GM18868 (cell line): Measurements from ENCODE around the gene CCDC201.
"Not testable (repeated sequence)": the region's sequence is repeated elsewhere in the genome, so short reads cannot be mapped to it uniquely, and the experiment has no call there.

Experiments
- ATAC-seq: cut with Tn5 transposase; IDR thresholded peaks from one replicate; pipeline ENCODE4 v1.9.1; 2021; ENCODE audit warnings: mild to moderate bottlenecking, moderate library complexity; ENCODE audit not compliant: unreplicated experiment

The CCDC201 gene

DNA sequence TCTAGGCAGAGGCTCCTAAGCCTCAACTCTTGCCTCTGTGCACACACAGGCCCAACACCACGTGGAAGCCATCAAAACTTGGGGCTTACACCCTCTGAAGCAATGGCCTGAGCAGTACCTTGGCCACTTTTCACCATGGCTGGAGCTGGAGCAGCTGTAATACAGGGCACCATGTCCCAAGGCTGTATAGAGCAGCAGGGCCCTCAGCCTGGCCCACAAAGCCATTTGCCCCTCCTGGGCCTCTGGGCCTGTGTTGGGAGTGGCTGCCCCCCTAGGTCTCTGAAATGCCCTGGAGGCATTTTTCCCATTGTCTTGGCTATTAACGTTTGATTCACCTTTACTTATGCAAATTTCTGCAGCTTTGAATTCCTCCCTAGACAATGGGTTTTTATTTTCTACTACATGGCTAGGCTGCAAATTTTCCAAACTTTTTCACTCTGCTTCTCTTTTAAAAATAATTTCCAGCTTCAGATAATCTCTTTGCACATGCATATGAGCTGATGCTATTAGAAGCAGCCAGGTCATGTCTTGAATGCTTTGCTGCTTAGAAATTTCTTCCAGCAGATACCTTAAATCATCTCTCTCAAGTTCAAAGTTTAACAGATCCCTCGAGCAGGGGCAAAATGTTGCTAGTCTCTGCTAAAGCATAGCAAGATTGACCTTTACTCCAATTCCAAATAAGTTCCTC, 5.7 kb upstream of the CCDC201 start:
- ATAC-seq, result no peak

GRCh38 chr7:45876519-45876918, 3.6 kb upstream of the CCDC201 start:
- ATAC-seq, result no peak

GRCh38 chr7:45874408-45875131, 1.7 kb upstream of the CCDC201 start:
- no peak for ATAC-seq

- ATAC-seq, result no peak
Measured at GRCh38 chr7:45873355-45873754, 473 bp upstream of the CCDC201 start.

- no peak for ATAC-seq
Measured at GRCh38 chr7:45872116-45873034, 507 bp downstream of the CCDC201 start.

DNA sequence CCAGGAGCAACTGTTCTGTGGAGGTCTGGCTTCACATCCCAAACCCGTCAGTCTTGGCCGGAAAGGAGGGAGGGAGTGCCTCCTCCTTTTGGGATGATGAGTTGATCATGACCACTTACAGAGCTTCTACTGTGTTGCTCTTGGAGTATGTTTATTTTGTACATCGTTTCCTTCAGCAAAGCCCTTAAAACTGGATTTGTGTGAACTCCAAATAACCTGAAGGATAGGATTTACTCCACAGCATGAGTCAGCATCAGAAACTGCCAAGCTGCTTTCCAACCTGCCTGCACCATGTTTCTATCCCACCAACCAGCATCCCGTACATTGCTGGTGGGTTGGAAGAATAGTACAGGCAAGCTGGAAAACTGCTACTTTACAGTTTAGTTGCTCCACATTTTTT, 3.5 kb downstream of the CCDC201 start:
- ATAC-seq, result no peak

GRCh38 chr7:45867471-45867870, 5.4 kb downstream of the CCDC201 start:
- ATAC-seq, result no peak

GRCh38 chr7:45865594-45866410, 7.1 kb downstream of the CCDC201 start:
- no peak for ATAC-seq

DNA sequence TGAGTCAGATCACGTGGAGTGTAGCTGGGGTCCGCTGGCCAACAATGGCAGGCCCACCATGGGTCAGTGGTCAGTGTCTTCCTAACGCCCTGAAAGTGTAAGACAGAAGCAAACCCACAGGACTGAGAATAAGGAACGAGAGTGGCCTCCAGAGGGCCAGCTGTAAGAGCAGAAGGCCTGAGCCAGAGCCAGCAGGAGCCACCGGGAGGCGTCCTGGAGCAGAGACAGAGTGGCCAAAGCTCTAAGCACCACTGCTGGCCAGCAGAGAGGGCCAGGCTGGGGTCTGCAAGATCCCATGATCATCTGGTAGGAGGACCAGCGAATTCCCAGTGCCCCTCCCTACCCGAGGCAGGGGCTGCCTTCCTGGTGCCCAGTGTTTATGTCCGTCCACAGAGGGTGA, 9.2 kb downstream of the CCDC201 start:
- ATAC-seq, result no peak

GRCh38 chr7:45856888-45857287, 16.0 kb downstream of the CCDC201 start:
- ATAC-seq, result not testable (repeated sequence)

GRCh38 chr7:45855680-45856079, 17.2 kb downstream of the CCDC201 start:
- not testable (repeated sequence) for ATAC-seq

DNA sequence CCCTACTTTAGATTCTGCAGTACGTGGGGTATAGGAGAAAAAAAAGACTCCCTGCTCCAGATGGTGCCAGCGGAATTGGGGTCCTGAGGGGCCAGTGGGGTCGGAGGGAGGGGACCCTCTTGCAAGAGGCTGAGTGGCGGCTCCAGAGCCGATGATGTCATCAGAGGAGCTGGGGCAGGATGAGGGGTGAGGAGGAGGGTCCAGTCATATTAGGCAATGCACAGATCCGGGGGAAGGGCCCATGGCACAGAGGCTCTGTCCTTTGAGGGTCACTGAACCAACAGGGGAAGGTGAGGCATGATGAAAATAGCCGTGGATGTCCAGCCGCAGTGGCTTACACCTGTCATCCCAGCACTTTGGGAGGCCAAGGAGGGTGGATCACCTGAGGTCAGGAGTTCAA, 19.4 kb downstream of the CCDC201 start:
- ATAC-seq, result not testable (repeated sequence)

- ATAC-seq, result not testable (repeated sequence)
Measured at GRCh38 chr7:45852984-45853383, 19.9 kb downstream of the CCDC201 start.

- ATAC-seq, result not testable (repeated sequence)
Measured at GRCh38 chr7:45848734-45849133, 24.1 kb downstream of the CCDC201 start.

GRCh38 chr7:45846536-45846935, 26.3 kb downstream of the CCDC201 start:
- ATAC-seq, result not testable (repeated sequence)

DNA sequence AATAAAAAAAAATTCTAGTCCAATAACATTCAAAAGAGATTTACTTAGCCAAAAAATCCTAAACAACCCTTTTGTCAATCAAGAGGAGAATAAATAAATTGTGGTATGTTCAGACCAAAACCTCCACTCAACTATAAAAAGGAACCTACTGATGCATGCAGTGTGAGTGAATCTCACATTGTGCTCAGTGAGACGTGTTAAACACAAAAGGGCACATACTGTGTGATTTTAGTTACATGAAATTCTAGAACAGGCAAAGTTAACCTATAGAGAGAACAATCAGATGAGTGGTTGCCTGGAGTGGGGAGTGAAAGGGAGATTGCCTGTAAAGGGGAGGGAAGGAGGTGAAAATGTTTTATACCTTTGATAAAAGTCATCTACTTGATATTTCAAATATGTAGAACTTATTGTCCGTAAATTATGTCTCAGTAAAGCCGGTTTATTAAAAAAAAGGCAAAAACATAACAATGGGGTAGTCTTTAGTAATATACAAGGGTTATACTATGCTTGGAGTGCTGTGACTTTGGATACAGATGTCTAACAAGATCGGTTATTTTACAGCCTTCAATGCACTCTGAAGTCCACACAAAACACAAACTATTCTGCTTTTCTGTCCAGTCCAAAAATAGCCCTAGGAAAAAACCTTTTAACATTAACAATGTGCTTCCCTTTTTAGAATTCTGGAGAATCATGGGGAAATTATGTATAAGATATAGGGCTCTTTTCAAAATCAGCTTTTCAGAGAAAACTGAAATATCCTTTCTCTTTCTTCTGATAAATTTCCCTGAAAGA, 30.8 kb downstream of the CCDC201 start:
- peak; percentile 86 for ATAC-seq

GRCh38 chr7:45838852-45839251, 34.0 kb downstream of the CCDC201 start:
- ATAC-seq, result not testable (repeated sequence)

- ATAC-seq, result not testable (repeated sequence)
Measured at GRCh38 chr7:45832433-45833177, 40.3 kb downstream of the CCDC201 start.

- not testable (repeated sequence) for ATAC-seq
Measured at GRCh38 chr7:45829846-45830245, 43.0 kb downstream of the CCDC201 start.
